Epithelial cell of esophagus (primary cell): ENCODE data around the gene SCAF11.

ENCODE experiments used
- DNase-seq: peaks from one replicate; pipeline ENCODE4 v3.0.0; 2010; ENCODE audit warnings: low read depth
- H3K4me3 ChIP-seq: 2 replicates; pipeline ENCODE4 v1.5.1; 2011; ENCODE audit warnings: mild to moderate bottlenecking, low read length, control low read depth
- CTCF ChIP-seq: IDR thresholded peaks from 2 replicates; pipeline ENCODE4 v1.5.1; 2011; ENCODE audit warnings: low read depth, mild to moderate bottlenecking, low read length, control low read depth, inconsistent platforms; ENCODE audit not compliant: insufficient read depth; ENCODE audit errors: missing control alignments

Gene SCAF11

GRCh38 chr12:45915405-45915804 lies 75.0 kb downstream of the SCAF11 start:
- DNase-seq = no peak
- H3K4me3 ChIP-seq = no peak overlapping the region
- TF ChIP-seq CTCF = no peak

DNA sequence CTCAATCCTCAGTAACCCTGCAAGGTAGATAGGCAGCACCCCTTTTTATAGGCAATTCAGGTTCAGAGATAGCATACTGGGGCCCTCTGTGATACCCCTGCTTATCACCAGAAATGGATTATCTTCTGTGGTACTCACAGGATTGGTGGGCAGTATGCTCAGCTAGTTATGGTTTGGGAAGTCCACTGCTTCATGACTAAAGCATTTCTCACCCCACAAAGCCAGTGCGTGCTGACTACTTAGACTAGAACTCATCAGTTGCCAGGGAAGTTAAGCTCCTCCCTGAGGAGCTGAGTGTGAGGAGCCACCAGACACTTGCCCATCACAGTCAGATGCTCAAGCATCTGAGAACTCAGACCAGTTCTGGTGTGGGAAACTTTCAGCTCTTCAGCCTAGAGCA lies 76.3 kb downstream of the SCAF11 start:
- no peak overlapping the region for H3K4me3 ChIP-seq
- peak; percentile 77 for DNase-seq
- no peak for TF ChIP-seq CTCF

DNA sequence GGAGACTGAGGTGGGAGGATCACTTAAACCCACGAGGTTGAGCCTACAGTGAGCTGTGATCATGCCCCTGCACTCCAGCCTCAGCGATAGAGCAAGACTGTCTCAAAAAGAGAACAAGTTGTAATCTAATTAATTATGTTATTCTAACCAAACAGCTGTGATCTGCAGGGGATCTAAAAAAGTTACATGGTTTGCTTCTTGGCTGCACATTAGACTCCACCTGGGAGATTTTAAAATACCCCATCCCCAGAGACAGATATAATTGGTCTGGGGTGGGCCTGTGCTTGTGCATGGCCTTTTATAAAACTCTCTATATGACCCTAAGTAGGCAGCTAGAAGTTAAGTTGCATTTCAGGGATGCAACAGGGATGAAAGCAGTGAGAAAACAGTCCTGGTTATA lies 76.7 kb downstream of the SCAF11 start:
- DNase-seq = no peak
- TF ChIP-seq CTCF = no peak
- no peak overlapping the region for H3K4me3 ChIP-seq

DNA sequence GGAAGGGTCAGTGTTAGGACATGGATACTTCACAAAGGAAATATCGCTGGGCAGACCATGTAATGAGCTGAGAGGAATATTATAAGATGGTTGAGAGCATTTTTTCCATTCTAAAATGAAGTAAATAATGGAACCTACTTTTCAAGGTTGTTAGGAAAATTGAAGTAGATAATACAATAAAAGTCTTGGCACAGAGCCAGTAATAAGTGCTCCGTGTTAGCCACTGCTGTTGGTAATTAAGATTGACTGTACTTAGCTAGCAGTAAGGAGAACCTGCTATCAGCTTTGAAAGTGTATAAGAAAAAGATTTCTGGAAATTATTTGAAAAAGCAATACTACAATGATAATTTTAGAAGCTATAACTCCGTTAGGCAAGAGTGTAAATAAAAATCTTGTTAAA lies 77.6 kb downstream of the SCAF11 start:
- no peak overlapping the region for H3K4me3 ChIP-seq
- DNase-seq = no peak
- no peak for TF ChIP-seq CTCF

GRCh38 chr12:45909041-45909713 lies 81.2 kb downstream of the SCAF11 start:
- H3K4me3 ChIP-seq = no peak overlapping the region
- no peak for DNase-seq
- TF ChIP-seq CTCF = no peak

GRCh38 chr12:45907955-45908354 lies 82.4 kb downstream of the SCAF11 start:
- H3K4me3 ChIP-seq = no peak overlapping the region
- no peak for DNase-seq
- TF ChIP-seq CTCF = no peak

DNA sequence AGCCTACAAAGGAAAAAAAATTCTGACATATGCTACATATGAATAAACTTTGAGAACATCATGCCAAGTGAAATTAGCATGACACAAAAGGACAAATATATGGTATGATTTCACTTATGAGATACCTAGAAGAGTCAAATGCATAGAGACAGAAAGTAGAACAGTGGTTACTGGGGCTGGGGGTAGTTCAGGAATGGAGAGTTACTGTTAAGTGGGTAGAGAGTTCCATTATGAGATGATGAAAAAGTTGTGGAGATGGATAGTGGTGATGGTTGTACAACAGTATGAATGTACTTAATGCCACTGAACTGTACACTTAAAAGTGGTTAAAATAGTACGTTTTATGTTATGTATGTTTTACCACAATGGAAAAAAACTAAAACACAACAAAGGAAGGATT lies 92.3 kb downstream of the SCAF11 start:
- no peak overlapping the region for H3K4me3 ChIP-seq
- no peak for DNase-seq
- TF ChIP-seq CTCF = no peak
